GM10248 (cell line): Measurements from ENCODE around the gene SLC38A1.

Experiments used
- CTCF ChIA-PET: fragments of 300-600 bp; sonication (Branson Sonifier 250); formaldehyde crosslinking; extraction: SDS; loops from one replicate; lab custom pipeline; 2021; ENCODE audit warnings: antibody characterized with exemption; lab: Yijun Ruan, JAX
- POLR2A ChIA-PET: fragments of 350-650 bp; sonication (Branson Sonifier 250); formaldehyde crosslinking; extraction: SDS; loops from one replicate; lab custom pipeline; 2020; ENCODE audit warnings: antibody characterized with exemption; lab: Yijun Ruan, JAX
- DNase-seq: peaks from one replicate; pipeline ENCODE4 v3.0.0; 2012; ENCODE audit errors: extremely low spot score
- TF ChIP-seq, protein P1 (sequence below): IDR thresholded peaks from 2 replicates; pipeline ENCODE4 v1.5.1; 2012; ENCODE audit warnings: mild to moderate bottlenecking, low read depth; ENCODE audit errors: extremely low read depth, missing control alignments, control extremely low read depth

SLC38A1 gene

GRCh38 chr12:46133751-46134150 is 135.1 kb downstream of the SLC38A1 start:
- TF ChIP-seq, protein P1, sequence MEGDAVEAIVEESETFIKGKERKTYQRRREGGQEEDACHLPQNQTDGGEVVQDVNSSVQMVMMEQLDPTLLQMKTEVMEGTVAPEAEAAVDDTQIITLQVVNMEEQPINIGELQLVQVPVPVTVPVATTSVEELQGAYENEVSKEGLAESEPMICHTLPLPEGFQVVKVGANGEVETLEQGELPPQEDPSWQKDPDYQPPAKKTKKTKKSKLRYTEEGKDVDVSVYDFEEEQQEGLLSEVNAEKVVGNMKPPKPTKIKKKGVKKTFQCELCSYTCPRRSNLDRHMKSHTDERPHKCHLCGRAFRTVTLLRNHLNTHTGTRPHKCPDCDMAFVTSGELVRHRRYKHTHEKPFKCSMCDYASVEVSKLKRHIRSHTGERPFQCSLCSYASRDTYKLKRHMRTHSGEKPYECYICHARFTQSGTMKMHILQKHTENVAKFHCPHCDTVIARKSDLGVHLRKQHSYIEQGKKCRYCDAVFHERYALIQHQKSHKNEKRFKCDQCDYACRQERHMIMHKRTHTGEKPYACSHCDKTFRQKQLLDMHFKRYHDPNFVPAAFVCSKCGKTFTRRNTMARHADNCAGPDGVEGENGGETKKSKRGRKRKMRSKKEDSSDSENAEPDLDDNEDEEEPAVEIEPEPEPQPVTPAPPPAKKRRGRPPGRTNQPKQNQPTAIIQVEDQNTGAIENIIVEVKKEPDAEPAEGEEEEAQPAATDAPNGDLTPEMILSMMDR = no peak
- ChIA-PET CTCF (interaction anchor here (1.8 kb wide), 1 partner anchor 9 kb away, joined by 11 read pairs; no protein-coding TSS in a partner anchor), POLR2A (no interaction called here)
- no peak for DNase-seq
